Measurements from ENCODE around the gene ATP6AP2.

ATP6AP2 gene

DNA sequence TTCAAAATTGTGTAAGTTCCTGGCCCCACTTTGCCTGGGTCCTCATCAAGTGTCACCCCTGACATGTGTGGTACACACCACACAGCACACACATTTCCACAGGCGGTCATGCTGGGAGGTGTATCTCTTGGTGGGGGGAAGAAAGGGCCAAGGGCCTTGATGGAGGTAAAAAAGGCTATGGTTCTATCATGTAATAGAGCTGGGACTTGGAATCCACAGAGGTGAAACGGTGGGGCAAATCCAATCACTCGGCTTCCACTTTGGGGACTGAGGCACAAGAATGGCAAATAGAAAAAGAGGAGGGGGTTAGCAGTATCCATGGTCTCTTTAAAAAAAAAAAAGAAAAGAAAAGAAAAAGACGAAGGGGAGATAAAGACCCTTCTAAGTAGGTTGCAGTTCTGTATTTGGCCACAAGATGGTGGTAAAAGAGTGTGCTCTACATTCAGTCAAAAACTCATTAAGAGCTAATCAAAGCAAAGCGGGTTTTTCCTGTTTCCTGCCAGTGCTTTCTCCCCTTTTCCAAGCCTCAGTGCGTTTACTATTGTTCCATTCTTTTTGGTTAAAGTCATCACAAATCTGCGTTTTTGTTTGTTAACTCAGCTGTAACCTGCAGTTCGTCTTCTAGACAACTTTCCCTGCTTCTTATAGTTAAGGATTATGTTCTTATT lies 37.0 kb upstream of the ATP6AP2 start:
- H3K9ac ChIP-seq (ENCODE audit: low read depth, low read length, poor library complexity), result no peak overlapping the region
- no peaks in the 10 kb centered on the region for H3K9me3 ChIP-seq (replicated peaks in 1 of 2; ENCODE audit: control insufficient read depth in 2 of 2, insufficient read depth in 1 of 2, low read depth in 1 of 2, low read length in 2 of 2)
- peak overlapping the region; percentile 76 for H2AFZ ChIP-seq (ENCODE audit: low read length)
- no peak overlapping the region for H4K91ac ChIP-seq (ENCODE audit: low read depth, low read length, poor library complexity)
- H3K18ac ChIP-seq (ENCODE audit: low read length), result no peak overlapping the region
- H3K27me3 ChIP-seq (ENCODE audit: control insufficient read depth in 3 of 3, insufficient read depth in 3 of 3, low read depth in 1 of 3, low read length in 3 of 3), result peaks cover 0 to 8% (median 0%) of the 10 kb centered on the region in 3 experiments
- no peak overlapping the region for H3K4ac ChIP-seq (ENCODE audit: low read length)
- no peak overlapping the region for H4K8ac ChIP-seq (ENCODE audit: low read depth, low read length)
- no CpG with 5 or more reads among the region's 8 CpGs for WGBS, 2 donors (ENCODE audit: extremely low coverage in 2 of 2, insufficient read length in 2 of 2, insufficient replicate concordance in 1 of 2)
- H2AK5ac ChIP-seq (ENCODE audit: low read depth, low read length), result no peak overlapping the region
- peaks cover 0 to 2% of the 10 kb centered on the region in 2 donors for H3K4me1 ChIP-seq (ENCODE audit: control insufficient read depth in 2 of 2, insufficient read depth in 1 of 2, low read depth in 1 of 2, low read length in 2 of 2)
- no peak overlapping the region for H3K27ac ChIP-seq (replicated peaks; ENCODE audit: low read length)
- no peak overlapping the region for H3K23ac ChIP-seq (ENCODE audit: low read depth, low read length, poor library complexity)
- H2BK15ac ChIP-seq (ENCODE audit: low read length), result no peak overlapping the region
- H3K4me2 ChIP-seq (ENCODE audit: insufficient read depth, low read length, poor library complexity, severe bottlenecking), result no peak overlapping the region
- peak; percentile 70 for DNase-seq (ENCODE audit: low spot score)
- no peak overlapping the region for H3K14ac ChIP-seq (ENCODE audit: low read length)
- H3K79me1 ChIP-seq (ENCODE audit: low read depth, low read length), result no peaks in the 10 kb centered on the region
- H3K4me3 ChIP-seq (ENCODE audit: low read length in 2 of 2), result no peak overlapping the region
- no peak overlapping the region for H2BK120ac ChIP-seq (ENCODE audit: low read depth, low read length)
- no peaks in the 10 kb centered on the region for H3K36me3 ChIP-seq (replicated peaks in 1 of 2; ENCODE audit: control insufficient read depth in 2 of 2, insufficient read depth in 2 of 2, low read length in 2 of 2)
- no peak overlapping the region for H2BK5ac ChIP-seq (ENCODE audit: low read length)
- H2BK12ac ChIP-seq (ENCODE audit: low read length), result peak overlapping the region; percentile 41

DNA sequence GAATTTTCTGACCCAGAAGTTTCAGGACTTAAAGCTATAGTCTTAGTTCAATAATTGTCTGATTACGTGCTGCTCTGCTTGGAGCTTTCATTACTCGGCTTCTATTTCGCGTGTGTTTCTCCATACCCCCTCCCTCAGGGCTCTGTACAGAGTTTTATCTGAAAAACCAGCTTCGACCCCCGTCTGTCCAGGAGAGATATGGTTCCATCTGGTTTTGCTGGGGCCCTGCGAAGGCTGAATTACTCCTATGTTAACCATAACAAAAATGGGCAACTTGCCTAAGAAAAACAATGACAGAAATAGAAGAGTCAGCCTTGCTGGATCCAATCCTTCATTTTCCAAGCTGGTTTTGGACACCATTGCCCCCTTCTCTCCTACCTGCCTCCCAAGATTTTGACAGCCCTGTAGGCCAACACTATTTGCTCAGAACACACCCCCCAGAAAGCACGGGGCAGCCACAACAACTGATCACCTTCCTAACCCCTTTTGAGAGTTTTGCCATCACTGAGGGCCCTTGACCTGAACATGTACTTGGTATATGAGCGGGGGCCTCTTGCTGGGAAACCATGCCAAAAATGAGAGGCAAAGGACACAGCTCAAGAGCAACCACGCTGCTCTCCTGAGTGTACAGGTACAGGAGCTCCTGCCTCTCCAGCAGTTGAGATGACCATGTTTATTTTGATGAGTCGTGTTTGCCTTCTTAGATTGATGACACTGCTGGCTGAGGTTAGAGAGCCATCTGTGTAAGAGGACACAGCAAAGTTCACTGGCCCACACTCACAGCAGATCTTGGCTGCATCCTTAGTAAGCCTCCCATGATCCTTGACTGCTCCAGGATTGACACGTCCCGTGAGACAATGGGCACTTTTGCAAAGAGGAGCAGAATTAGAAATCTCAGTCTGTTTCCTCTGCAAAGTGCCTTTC lies 36.2 kb upstream of the ATP6AP2 start:
- no CpG with 5 or more reads among the region's 13 CpGs for WGBS, 2 donors (ENCODE audit: extremely low coverage in 2 of 2, insufficient read length in 2 of 2, insufficient replicate concordance in 1 of 2)
- Histone ChIP-seq H2AK5ac (ENCODE audit: low read depth, low read length) (no peak overlapping the region), H2AFZ (ENCODE audit: low read length) (peak overlapping the region; percentile 76), H4K8ac (ENCODE audit: low read depth, low read length) (no peak overlapping the region), H3K4ac (ENCODE audit: low read length) (no peak overlapping the region), H2BK120ac (ENCODE audit: low read depth, low read length) (no peak overlapping the region), H2BK15ac (ENCODE audit: low read length) (no peak overlapping the region), H3K9me3 (replicated peaks in 1 of 2; ENCODE audit: control insufficient read depth in 2 of 2, insufficient read depth in 1 of 2, low read depth in 1 of 2, low read length in 2 of 2) (no peaks in the 10 kb centered on the region), H2BK5ac (ENCODE audit: low read length) (no peak overlapping the region), H3K9ac (ENCODE audit: low read depth, low read length, poor library complexity) (no peak overlapping the region), H3K14ac (ENCODE audit: low read length) (no peak overlapping the region), H3K36me3 (replicated peaks in 1 of 2; ENCODE audit: control insufficient read depth in 2 of 2, insufficient read depth in 2 of 2, low read length in 2 of 2) (no peaks in the 10 kb centered on the region), H4K91ac (ENCODE audit: low read depth, low read length, poor library complexity) (no peak overlapping the region), H3K4me2 (ENCODE audit: insufficient read depth, low read length, poor library complexity, severe bottlenecking) (no peak overlapping the region), H3K27me3 (ENCODE audit: control insufficient read depth in 3 of 3, insufficient read depth in 3 of 3, low read depth in 1 of 3, low read length in 3 of 3) (peaks cover 0 to under 1% (median 0%) of the 10 kb centered on the region in 3 experiments), H3K27ac (replicated peaks; ENCODE audit: low read length) (no peak overlapping the region), H2BK12ac (ENCODE audit: low read length) (no peak overlapping the region), H3K18ac (ENCODE audit: low read length) (no peak overlapping the region), H3K4me3 (ENCODE audit: low read length in 2 of 2) (no peak overlapping the region), H3K79me1 (ENCODE audit: low read depth, low read length) (no peaks in the 10 kb centered on the region), H3K4me1 (ENCODE audit: control insufficient read depth in 2 of 2, insufficient read depth in 1 of 2, low read depth in 1 of 2, low read length in 2 of 2) (peaks cover 0 to under 1% of the 10 kb centered on the region in 2 donors), H3K23ac (ENCODE audit: low read depth, low read length, poor library complexity) (no peak overlapping the region)
- DNase-seq (ENCODE audit: low spot score), result no peak

GRCh38 chrX:40546870-40547269 lies 33.9 kb upstream of the ATP6AP2 start:
- no peak for DNase-seq (ENCODE audit: low spot score)
- H3K4me2 ChIP-seq (ENCODE audit: insufficient read depth, low read length, poor library complexity, severe bottlenecking), result no peak overlapping the region
- H3K14ac ChIP-seq (ENCODE audit: low read length), result no peak overlapping the region
- no peak overlapping the region for H2AFZ ChIP-seq (ENCODE audit: low read length)
- H3K4me3 ChIP-seq (ENCODE audit: low read length in 2 of 2), result no peak overlapping the region
- no peaks in the 10 kb centered on the region for H3K4me1 ChIP-seq (ENCODE audit: control insufficient read depth in 2 of 2, insufficient read depth in 1 of 2, low read depth in 1 of 2, low read length in 2 of 2)
- no peak overlapping the region for H2BK120ac ChIP-seq (ENCODE audit: low read depth, low read length)
- no peaks in the 10 kb centered on the region for H3K79me1 ChIP-seq (ENCODE audit: low read depth, low read length)
- H4K8ac ChIP-seq (ENCODE audit: low read depth, low read length), result no peak overlapping the region
- H2BK15ac ChIP-seq (ENCODE audit: low read length), result no peak overlapping the region
- H4K91ac ChIP-seq (ENCODE audit: low read depth, low read length, poor library complexity), result no peak overlapping the region
- no peak overlapping the region for H2BK5ac ChIP-seq (ENCODE audit: low read length)
- no peaks in the 10 kb centered on the region for H3K36me3 ChIP-seq (replicated peaks in 1 of 2; ENCODE audit: control insufficient read depth in 2 of 2, insufficient read depth in 2 of 2, low read length in 2 of 2)
- H3K23ac ChIP-seq (ENCODE audit: low read depth, low read length, poor library complexity), result no peak overlapping the region
- H3K9me3 ChIP-seq (replicated peaks in 1 of 2; ENCODE audit: control insufficient read depth in 2 of 2, insufficient read depth in 1 of 2, low read depth in 1 of 2, low read length in 2 of 2), result no peaks in the 10 kb centered on the region
- H3K27me3 ChIP-seq (ENCODE audit: control insufficient read depth in 3 of 3, insufficient read depth in 3 of 3, low read depth in 1 of 3, low read length in 3 of 3), result peaks cover 0 to 4% (median 0%) of the 10 kb centered on the region in 3 experiments
- H3K4ac ChIP-seq (ENCODE audit: low read length), result no peak overlapping the region
- no peak overlapping the region for H3K27ac ChIP-seq (replicated peaks; ENCODE audit: low read length)
- WGBS, 2 donors (ENCODE audit: extremely low coverage in 2 of 2, insufficient read length in 2 of 2, insufficient replicate concordance in 1 of 2), result no CpG with 5 or more reads among the region's 2 CpGs
- no peak overlapping the region for H2BK12ac ChIP-seq (ENCODE audit: low read length)
- no peak overlapping the region for H2AK5ac ChIP-seq (ENCODE audit: low read depth, low read length)
- no peak overlapping the region for H3K9ac ChIP-seq (ENCODE audit: low read depth, low read length, poor library complexity)
- H3K18ac ChIP-seq (ENCODE audit: low read length), result no peak overlapping the region

- Histone ChIP-seq H2AFZ (ENCODE audit: low read length) (no peak overlapping the region), H3K27me3 (ENCODE audit: control insufficient read depth in 3 of 3, insufficient read depth in 3 of 3, low read depth in 1 of 3, low read length in 3 of 3) (peaks cover 0 to 13% (median 0%) of the 10 kb centered on the region in 3 experiments), H3K23ac (ENCODE audit: low read depth, low read length, poor library complexity) (no peak overlapping the region), H3K4me2 (ENCODE audit: insufficient read depth, low read length, poor library complexity, severe bottlenecking) (no peak overlapping the region), H3K27ac (replicated peaks; ENCODE audit: low read length) (no peak overlapping the region), H3K4ac (ENCODE audit: low read length) (no peak overlapping the region), H4K91ac (ENCODE audit: low read depth, low read length, poor library complexity) (no peak overlapping the region), H3K9me3 (replicated peaks in 1 of 2; ENCODE audit: control insufficient read depth in 2 of 2, insufficient read depth in 1 of 2, low read depth in 1 of 2, low read length in 2 of 2) (no peaks in the 10 kb centered on the region), H3K14ac (ENCODE audit: low read length) (no peak overlapping the region), H3K4me1 (ENCODE audit: control insufficient read depth in 2 of 2, insufficient read depth in 1 of 2, low read depth in 1 of 2, low read length in 2 of 2) (no peaks in the 10 kb centered on the region), H3K18ac (ENCODE audit: low read length) (no peak overlapping the region), H2AK5ac (ENCODE audit: low read depth, low read length) (no peak overlapping the region), H3K79me1 (ENCODE audit: low read depth, low read length) (no peaks in the 10 kb centered on the region), H3K9ac (ENCODE audit: low read depth, low read length, poor library complexity) (no peak overlapping the region), H2BK120ac (ENCODE audit: low read depth, low read length) (no peak overlapping the region), H3K36me3 (replicated peaks in 1 of 2; ENCODE audit: control insufficient read depth in 2 of 2, insufficient read depth in 2 of 2, low read length in 2 of 2) (no peaks in the 10 kb centered on the region), H4K8ac (ENCODE audit: low read depth, low read length) (no peak overlapping the region), H2BK12ac (ENCODE audit: low read length) (no peak overlapping the region), H2BK15ac (ENCODE audit: low read length) (no peak overlapping the region), H3K4me3 (ENCODE audit: low read length in 2 of 2) (no peak overlapping the region), H2BK5ac (ENCODE audit: low read length) (no peak overlapping the region)
- no peak for DNase-seq (ENCODE audit: low spot score)
- no CpG with 5 or more reads among the region's 9 CpGs for WGBS, 2 donors (ENCODE audit: extremely low coverage in 2 of 2, insufficient read length in 2 of 2, insufficient replicate concordance in 1 of 2)
Observed at GRCh38 chrX:40550066-40550465, 30.7 kb upstream of the ATP6AP2 start.

Data from neuronal stem cell (in vitro differentiated cells).